Ramos (cell line): ENCODE data around the gene AHDC1.
"Not testable (repeated sequence)": the region's sequence is repeated elsewhere in the genome, so short reads cannot be mapped to it uniquely, and the experiment has no call there.

ENCODE experiments used
- in situ Hi-C: fragments of 300-500 bp; cut with MboI; formaldehyde crosslinking; loops from one replicate; pipeline ENCODE4 v1.14.3; 2022; ENCODE audit warnings: low sequenced_read_pairs; ENCODE audit not compliant: unreplicated experiment

AHDC1 gene, protein sequence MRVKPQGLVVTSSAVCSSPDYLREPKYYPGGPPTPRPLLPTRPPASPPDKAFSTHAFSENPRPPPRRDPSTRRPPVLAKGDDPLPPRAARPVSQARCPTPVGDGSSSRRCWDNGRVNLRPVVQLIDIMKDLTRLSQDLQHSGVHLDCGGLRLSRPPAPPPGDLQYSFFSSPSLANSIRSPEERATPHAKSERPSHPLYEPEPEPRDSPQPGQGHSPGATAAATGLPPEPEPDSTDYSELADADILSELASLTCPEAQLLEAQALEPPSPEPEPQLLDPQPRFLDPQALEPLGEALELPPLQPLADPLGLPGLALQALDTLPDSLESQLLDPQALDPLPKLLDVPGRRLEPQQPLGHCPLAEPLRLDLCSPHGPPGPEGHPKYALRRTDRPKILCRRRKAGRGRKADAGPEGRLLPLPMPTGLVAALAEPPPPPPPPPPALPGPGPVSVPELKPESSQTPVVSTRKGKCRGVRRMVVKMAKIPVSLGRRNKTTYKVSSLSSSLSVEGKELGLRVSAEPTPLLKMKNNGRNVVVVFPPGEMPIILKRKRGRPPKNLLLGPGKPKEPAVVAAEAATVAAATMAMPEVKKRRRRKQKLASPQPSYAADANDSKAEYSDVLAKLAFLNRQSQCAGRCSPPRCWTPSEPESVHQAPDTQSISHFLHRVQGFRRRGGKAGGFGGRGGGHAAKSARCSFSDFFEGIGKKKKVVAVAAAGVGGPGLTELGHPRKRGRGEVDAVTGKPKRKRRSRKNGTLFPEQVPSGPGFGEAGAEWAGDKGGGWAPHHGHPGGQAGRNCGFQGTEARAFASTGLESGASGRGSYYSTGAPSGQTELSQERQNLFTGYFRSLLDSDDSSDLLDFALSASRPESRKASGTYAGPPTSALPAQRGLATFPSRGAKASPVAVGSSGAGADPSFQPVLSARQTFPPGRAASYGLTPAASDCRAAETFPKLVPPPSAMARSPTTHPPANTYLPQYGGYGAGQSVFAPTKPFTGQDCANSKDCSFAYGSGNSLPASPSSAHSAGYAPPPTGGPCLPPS (N-terminal part only)

DNA sequence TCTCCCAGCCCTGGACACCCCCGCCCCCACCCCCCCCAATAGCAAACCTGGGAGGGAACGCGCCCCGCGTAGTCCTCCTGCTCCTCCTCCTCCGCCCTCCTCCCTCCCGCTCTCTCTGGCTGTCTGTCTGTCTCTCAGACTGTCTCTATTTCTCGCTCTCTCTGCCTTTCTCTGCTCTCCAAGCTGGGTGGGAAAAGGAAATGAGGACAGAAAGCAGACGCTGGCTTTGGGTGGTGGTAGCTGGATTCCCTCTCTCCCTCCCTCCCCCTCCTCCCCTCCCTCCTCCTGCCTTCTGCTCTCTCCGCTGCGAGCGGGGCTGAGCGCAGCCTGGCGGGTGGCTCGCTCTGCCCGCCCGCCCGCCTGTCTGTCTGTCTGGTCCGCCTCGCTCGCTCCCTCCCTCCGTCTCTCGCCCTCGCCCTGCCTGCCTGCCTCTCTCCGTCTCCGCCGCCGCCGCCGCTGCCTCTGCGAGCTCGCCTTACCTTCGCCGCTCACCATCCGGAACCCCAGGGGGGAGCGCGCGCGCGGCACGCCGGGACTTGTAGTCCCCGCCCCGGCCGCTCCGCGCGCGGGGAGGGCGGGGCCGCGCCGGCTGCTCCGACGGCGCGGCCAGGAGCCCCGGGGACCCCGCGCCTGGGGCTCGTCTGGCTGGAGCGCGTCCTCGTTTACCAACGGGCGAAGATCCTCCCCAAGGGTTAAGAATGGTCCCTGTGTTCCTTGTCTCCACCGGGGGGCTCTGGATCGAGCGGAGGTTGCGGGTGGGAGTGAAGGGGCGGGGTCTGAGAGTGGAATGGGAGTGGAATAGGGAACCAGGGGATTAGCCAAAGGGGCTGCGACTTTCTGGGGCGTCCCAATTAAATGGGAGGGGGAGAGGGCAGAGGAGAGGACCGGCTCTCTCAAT, at the start of gene AHDC1:
Gene AHDC1 (minus strand): TSS at position 464 of the 898 bp plus-strand sequence. CDS start 52,029 bp downstream, outside the sequence.
- in situ Hi-C loops: no loop called here

DNA sequence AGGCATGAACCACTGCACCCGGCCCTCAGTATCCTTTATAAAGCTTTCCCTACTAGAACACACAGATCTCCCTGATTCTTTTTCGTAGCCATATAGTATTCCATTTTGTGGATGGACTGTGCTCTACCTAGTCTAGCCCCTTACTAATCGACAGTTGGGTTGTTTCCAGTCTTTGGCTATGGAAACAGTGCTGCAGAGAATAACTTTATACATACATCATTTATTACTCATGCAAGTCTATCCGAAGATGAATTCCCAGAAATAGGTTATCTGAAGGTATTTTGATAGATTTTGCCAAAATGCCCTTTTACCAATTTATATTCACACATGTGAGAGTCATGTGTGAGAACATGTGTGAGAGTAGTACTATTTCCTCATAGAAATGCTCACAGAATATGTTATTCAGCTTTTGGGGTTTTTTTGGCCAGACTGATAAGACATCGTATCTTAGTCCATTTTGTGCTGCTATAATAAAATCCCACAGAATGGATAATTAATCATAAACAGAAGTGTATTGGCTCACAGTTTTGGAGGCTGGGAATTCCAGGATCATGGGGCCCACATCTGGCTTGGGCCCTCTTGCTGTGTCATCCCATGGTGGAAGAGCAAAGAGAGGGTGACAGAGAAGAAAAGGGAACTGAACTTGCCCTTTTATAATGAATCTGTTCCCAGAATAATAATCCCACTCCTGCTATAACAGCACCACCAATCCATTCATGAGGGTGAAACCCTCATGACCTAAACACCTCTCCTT, 48.3 kb upstream of the AHDC1 start:
- in situ Hi-C loops: no loop called here

DNA sequence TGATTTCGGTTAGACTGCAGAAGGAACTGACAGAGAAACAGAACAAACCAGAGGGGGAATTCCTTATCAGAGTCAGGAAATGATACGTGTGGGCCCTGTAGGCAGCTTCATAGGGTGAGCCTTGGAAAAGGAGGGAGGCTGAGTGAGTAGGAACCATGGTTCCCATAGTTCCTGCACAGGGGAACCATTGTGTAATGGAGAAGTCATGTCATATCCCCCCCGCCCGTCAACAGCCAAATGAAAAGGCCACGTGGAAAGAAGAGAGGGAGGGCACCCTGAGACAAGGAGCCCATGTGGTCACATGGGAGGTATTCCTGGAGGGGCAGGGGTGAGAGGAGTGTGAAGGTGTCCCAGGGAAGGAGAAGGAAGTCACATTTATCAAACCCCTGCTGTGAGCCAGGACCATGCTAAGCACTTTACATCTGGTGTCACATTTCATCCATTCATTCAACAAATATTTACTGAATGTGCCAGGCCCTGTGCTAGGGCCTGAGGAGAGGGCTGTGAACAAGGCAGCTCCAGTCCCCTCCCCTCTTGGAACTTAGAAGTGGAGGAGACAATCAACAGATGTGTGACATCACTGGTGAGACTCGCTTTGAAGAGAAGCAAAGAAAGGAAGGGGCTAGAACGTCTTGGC, 46.7 kb upstream of the AHDC1 start:
- in situ Hi-C loops: no loop called here

DNA sequence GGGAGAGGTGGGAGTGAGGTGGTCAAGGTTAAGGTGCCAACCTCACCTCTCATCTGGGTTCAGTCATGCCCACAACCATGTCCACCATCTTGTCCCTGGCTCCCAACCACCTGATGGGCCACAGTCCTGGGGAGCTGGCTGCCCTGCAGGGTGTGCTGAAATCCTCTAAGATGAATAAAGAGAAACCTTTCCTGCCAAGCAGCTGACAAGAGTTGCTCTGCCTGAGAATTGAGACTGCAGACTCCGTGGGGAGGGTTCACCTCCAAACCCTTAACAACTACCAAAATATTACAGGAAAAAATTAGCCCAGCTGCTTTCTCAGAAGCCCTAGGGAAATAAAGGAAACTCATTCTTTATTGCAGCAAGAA, 46.2 kb upstream of the AHDC1 start:
- in situ Hi-C loops: no loop called here

DNA sequence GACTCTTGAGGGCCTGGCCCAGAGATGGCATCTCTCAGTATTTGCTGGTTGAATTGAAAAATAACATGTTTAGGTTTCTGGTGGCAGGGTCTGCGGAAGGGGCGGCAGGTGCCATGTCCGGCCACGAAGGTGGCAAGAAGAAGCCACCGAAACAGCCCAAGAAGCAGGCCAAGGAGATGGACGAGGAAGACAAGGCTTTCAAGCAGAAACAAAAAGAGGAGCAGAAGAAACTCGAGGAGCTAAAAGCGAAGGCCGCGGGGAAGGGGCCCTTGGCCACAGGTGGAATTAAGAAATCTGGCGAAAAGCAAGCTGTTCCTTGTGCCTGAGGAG, 45.3 kb upstream of the AHDC1 start:
- in situ Hi-C loops: no loop called here

DNA sequence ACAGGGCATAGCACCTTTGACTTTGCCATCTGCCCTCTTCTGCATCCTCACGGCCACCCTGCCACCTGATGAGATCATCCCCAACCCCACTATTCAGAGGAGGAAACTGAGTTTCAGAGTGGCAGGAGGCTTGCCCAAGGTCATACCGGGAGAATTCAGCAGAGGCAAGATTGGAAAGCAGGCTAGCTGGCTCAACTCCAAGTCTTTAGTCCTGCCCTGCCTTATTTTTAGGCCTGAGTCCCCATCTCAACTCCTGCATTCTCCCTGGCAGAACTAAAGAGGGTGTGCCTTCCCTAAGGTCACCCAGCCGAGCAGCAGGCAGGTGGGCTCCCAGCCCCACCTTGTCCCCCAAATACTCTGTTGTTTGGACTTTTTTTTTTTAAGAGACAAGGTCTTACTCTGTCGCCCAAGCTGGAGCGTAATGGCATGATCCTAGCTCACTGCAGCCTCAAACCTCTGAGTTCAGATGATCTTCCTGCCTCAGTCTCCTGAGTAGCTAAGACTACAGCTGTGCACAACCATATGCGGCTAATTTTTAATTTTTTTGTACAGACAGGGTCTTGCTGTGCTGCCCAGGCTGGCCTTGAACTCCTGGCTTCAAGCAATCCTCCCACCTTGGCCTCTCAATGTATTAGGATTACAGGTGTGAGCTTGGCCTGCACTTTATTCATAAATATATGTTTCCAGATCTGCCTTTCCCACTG, 44.8 kb upstream of the AHDC1 start:
- in situ Hi-C loops: no loop called here

DNA sequence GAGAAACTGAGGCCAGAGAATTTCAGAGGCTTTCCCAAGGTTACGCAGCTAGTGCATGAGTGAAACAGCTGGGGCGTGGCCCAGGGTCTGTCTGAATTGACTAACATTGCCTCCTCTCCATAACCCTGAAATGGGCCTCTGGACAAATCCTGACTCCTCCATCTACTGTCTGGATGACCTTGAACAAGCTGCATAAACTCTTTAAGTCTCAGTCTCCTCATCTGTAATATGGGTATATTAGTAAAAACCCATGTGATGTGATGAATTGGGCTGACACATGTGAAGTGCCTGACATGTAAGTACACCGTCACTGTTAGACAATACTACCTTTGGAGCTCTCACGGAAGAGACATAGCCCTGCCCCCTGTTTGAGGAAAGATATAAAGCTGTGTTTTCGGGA, 43.4 kb upstream of the AHDC1 start:
- in situ Hi-C loops: no loop called here

DNA sequence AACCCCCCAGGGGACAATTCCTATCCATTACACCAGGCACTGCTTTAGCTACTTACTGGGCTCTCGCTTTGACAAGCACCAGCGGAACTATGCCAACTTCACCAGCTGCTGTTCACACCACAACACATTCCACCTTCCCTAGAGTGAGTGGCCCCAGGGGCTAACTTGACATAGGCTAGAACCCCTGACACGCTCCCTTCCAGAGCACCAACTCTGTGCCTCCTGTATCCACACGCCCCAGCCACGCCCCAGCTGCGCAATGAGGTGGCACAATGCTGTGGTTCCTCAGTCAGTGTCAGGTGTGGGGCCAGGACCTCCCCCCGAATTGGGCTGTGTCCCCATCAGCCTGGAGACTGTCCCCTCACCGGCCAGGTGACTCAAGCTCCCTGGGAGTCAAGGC, 42.7 kb upstream of the AHDC1 start:
- in situ Hi-C loops: no loop called here

DNA sequence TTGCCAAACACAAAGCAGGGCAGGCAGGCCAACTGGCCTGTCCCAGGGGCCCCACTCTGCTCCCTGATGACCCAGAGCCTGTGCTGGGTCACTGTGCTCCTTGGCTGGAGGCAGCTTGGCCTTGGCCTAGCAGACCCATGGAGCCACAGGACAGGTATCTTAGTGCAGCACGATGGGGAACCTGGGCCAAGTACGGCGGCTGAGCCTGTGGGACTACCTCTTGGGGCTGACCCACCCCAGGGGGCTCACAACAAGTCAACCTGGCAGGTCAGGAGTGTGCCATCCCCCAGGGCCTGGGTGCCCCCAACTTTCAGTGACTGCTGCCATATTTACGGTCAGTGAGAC, 41.1 kb upstream of the AHDC1 start:
- in situ Hi-C loops: no loop called here

DNA sequence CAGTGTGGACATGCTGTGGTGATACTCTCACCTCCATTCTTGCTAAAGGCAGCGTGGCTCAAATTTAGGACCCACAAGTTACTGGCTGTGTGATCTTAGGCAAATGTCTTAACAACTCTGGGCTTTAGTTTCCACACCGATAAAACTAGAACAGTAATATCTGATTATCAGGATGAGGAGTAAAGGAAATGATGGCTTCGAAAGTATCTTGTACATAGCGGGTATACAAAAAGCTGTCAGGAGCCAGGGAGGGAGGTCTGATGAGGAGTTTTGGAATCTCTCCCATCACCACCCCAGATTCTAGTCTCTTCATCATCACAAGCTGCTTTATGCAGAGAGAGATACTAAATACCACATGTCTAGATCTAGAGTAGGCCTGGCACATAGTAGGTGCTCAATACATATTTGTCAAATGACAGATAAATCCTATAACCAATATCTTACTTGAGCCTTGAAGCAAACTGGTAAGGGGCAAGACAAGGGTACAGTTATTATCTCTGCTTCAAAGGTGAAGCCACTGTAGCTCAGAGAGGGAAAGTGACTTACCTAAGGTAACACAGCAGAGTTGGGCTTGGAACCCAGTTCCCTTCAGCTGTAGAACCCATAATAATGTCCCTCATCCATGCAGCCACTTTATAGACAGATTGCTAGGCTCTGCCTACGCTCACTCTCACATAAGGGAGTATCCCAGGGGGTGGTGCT, 40.6 kb upstream of the AHDC1 start:
- in situ Hi-C loops: no loop called here

DNA sequence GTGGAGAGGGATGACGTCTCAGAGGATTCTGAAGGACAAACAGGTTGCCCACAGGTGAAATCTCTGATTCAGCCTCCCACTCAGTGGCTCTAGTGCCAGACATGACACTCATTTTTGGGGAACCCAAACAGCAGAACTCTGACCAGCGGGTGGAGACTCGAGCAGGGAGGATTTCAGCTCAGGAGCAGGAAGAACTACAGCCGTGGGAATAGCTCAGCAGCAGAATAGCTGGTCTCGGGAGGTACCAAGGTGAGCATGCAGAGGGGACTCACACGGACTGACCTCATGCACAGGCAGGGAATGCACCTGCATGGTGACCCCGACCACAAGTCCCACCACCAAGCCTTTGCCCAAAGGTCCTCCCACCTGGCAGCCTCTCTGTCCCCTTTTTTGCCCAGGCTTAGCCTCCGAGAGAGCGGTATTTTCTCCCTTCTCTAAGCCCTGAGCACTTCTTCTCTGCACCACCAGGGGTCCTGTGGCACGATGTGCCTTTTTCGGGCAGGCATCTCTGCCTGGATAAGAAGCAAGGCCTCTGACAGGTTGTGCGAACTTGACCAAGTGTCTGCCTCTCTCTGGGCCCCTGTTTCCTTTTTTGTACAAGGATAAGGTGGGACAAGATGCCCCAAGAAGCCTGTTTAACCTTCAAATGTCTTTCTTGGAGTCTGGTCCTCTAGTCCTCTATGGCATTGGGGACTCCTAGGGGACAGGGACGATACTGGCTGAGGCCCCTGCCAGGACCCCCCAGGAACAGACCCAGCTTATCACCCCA, 39.8 kb upstream of the AHDC1 start:
- in situ Hi-C loops: no loop called here

DNA sequence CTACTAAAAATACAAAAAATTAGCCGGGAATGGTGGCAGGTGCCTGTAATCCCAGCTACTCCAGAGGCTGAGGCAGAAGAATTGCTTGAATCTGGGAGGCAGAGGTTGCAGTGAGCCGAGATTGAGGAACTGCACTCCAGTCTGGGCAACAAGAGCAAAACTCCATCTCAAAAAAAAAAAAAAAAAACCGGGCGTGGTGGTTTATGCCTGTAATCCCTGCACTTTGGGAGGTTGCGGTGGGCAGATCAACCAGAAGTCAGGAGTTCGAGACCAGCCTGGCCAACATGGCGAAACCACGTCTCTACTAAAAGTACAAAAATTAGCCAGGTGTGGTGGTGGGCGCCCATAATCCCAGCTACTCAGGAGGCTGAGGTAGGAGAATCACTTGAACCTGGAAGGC, 36.6 kb upstream of the AHDC1 start:
- in situ Hi-C loops: not testable (repeated sequence)

DNA sequence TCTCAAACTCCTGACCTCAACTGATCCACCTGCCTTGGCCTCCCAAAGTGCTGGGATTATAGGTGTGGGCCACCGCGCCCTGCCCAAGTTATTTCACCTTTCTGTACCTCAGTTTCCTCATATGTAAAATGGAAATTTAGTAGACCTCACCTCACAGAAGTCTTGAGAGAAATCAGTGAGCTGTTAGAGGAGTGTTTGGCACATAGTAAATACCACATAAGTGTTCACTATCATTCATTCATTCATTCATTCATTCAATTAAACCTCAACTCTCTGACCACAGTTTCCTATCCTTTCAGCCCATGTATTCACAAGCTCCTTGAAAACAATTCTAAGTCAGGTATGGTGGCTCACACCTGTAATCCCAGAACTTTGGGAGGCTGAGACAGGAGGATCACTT, 34.9 kb upstream of the AHDC1 start:
- in situ Hi-C loops: no loop called here

DNA sequence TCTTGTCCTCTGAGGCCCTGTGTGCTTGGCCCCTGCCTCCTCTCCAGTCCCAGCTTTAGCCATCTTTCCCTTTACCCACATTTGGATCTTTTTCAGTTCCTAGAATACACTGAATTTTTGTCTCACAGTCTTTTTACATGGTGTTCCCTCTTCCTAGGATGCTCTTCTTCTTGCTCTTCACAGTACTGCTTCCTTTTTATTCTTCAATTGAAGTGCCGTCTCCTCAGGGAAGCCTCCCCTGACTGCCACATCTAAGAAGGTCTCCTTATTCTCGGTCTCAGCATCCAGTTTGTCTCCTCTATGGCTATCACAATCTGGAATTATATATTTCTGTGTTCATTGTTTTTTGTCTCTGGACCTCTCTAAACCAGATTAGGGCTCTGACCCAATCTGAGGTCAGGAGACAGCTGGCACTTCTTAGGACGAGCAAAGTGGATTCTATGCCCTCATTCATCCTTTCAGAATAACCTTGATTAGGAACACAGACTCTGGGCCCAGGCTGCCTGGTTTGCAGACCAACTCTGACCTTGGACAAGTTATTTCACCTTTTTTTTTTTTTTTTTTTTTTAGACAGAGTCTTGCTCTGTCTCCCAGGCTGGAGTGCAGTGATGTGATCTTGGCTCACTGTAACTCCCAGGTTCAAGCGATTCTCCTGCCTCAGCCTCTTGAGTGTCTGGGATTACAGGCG, 34.2 kb upstream of the AHDC1 start:
- in situ Hi-C loops: no loop called here

DNA sequence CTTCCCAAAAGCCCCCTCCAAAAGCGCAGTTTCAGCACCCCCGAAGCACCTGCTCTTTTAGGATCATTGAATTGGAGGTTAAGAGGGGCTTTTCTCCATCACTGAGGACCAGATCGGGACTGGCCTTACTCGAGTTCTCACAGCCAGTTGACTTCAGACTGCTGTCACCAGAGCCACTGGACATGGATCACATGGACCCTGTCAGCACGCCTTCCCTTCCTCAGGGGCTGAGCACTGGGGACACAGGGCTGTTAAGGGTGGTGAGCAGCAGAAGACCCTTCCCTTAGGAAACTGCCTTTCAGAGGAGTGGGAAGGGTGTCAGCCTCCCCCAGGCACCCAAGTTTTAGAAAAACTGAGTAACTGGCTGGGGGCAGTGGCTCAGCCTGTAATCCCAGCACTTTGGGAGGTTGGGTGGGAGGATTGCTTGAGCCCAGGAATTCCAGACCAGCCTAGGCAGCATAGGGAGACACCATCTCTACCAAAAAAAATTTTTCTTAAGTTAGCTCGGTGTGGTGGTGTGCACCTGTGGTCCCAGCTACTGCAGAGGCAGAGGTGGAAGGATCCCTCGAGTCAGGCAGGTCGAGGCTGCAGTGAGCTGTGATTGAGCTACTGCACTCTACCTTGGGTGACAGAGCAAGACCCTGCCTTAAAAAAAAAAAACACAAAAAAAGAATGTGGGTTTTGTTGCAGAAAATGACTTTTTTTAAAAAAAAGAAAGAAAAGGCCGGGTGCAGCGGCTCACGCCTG, 31.6 kb upstream of the AHDC1 start:
- in situ Hi-C loops: no loop called here

DNA sequence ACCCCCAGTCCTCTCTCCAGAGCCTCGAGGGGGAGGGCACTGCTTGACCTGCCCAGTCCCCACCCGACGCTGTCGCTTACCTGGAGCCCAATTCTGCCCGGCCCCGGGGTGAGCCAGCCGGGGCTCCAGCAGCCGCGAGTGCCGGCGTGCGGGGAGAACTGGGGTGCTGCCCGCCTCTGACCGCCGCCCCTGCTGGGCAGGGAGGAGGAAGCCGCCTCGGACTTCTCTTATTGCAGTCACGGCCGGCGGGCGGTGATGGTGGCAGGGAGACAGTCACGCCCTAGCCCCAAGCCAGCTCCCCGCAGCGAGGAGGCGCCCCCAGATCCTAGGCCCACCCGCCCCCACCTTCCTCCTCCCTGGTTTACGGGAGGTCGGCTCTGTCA, 31.0 kb upstream of the AHDC1 start, which contains the start of gene FGR:
Gene FGR (minus strand): TSS at position 201 of the 383 bp plus-strand sequence. CDS start 11,269 bp downstream, outside the sequence.
- in situ Hi-C loops: no loop called here
